Measurements from ENCODE around the gene RIN1. TPM values are rescaled to one million over a fixed set of nuclear protein-coding genes. Genes with fewer than 3 reads are reported as not detected.
A peak's percentile ranks its signal among the peaks of the same experiment; 100 is the strongest.

The RIN1 gene
- total and polyA plus RNA-seq, 7 experiments from 2014 or later: 1.4 to 22.9 (median 9.1) TPM

DNA sequence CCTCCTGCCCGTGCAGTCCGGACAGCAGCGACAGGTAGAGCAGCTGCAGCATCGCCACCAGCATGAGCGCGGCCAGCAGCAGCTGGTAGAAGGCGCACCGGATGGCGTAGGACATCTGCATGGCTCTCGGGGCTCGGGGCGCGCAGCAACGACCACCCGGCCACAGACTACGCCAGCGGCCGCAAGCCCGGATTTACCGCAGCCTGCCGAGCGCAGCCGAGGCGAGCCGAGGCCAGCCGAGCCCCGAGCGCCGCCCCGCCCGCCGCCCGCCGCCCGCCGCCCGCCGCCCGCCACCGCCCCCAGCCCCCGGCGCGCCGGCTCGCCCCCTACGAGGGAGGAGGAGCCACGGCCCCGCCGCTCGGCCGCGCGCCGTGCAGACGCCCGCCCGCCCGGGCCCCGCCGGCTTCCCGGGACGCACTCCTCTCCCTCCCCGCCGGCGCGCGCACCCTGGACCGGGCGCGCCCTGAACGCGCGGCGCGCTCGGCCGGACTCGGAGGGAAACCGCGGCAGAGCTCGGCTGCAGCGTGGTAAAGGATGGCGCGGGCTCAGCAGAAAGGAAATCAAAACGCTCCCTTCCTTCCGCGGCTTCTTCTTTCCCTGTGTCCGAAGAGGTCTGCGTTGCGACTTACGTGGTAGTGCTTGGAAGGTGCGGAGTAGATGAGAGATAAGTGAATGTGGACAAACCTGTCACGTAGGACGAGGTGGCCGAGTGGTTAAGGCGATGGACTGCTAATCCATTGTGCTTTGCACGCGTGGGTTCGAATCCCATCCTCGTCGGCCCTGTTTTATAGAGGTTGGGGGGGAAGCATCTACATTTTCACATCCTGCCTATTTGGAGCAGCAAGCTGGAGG is 11.4 kb upstream of the RIN1 start, which contains the start of gene B4GAT1:
Gene B4GAT1 (minus strand): TSS at position 205 of the 852 bp plus-strand sequence. CDS start 84 bp downstream, at position 121.
- ATAC-seq (peak; percentile 49), DNase-seq (peak; percentile 56 to 87 (median 84))
- peaks cover 22 to 66% (median 53%) of the 10 kb centered on the region in 7 donors for H3K4me1 Mint-ChIP-seq
- Histone ChIP-seq H3K36me3 (ENCODE audit: control insufficient read depth in 2 of 3, insufficient read depth in 3 of 3, low read length in 3 of 3) (peaks cover 0 to 11% (median 0%) of the 10 kb centered on the region in 3 experiments), H3K4me1 (ENCODE audit: control insufficient read depth in 2 of 2, insufficient read depth in 2 of 2, low read length in 2 of 2) (peaks cover 30 to 36% of the 10 kb centered on the region in 2 donors), H3K4me3 (ENCODE audit: low read length) (peak within 1 kb of the TSS; percentile 93), H3K27ac (ENCODE audit: low read depth, low read length) (peak within 1 kb of the TSS; percentile 92), H3K27me3 (ENCODE audit: control insufficient read depth in 2 of 2, insufficient read depth in 2 of 2, low read length in 2 of 2) (no peaks in the 10 kb centered on the region), H3K9me3 (ENCODE audit: control insufficient read depth in 2 of 3, low read length in 3 of 3) (no peaks in the 10 kb centered on the region)
- H3K27ac Mint-ChIP-seq: peak within 1 kb of the TSS; percentile 96 to 100 (median 99)
- peaks cover 0 to 10% (median 0%) of the 10 kb centered on the region in 11 donors for H3K9me3 Mint-ChIP-seq
- ChIA-PET POLR2A (interaction anchor here (0.6 to 7.8 kb wide), 14 partner anchors 12 to 59 kb away, joined by 3 to 68 read pairs (median 4); partner anchors contain the start of genes CD248, RIN1, SLC29A2 and YIF1A), CTCF (interaction anchor here (1.2 kb wide), 1 partner anchor 16 kb away, joined by 3 read pairs; no protein-coding TSS in a partner anchor)
- H3K27me3 Mint-ChIP-seq: peaks cover 0 to 4% (median 0%) of the 10 kb centered on the region in 5 donors
- peak within 1 kb of the TSS; percentile 93 to 98 (median 96) for H3K4me3 Mint-ChIP-seq
- H3K36me3 Mint-ChIP-seq: peaks cover 0 to 11% (median 6%) of the 10 kb centered on the region in 5 donors
- intact Hi-C loops (cut with micrococcal nuclease): loop anchor here (1.0 to 5.0 kb wide), 4 partner anchors 39 to 119 kb away; partner anchors contain the start of genes PELI3 (in 1 of the 2) and RAB1B (in 1 of the 2)

DNA sequence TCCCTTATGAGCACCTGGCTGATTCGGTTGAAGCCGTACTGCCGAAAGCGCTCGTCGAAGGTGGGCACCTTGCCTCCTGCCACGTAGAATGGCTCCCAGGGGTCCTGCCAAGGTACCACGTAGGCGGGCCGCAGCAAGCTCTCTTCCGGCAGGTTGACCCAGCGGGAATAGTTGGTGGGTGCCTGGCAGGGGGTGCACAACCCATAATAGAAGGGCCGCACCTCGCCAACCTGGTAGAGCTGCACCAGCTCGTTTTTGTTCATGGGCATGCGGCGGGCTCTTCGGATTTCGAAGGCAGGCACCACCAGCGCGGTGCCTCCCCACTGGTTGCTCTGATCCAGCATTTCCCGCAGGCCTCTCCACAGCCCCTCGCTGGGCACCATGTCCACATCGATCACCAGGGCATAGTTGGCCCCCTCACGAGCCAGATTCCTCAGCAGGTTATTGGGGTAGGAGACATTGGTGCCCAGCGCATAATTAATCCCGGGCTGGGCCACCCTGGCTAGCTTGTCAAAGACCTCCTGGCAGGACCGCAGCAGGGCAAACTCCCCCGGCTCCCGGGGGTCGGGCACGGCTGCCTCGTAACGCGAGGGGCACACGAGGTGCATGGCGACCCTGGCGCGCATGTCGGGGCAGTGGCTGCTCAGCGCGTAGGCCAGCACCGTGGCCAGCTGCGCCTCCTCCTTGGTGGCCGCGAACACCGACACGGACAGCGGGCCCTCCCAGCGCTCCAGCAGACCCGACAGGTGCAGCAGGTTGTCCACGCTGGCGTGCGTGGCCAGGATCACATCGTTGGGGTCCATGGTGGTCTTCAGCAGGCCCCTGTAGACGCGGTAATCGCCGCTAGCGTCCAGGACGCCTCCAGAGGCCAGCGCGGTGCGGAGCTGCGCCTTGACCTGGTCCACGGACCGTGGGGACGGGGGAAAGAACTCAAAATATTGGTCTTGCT is 10.5 kb upstream of the RIN1 start:
- DNase-seq (peak in 1 of 9 donors; percentile 37), ATAC-seq (no peak)
- peaks cover 0 to 17% (median 4%) of the 10 kb centered on the region in 3 experiments for H3K36me3 ChIP-seq (ENCODE audit: control insufficient read depth in 2 of 3, insufficient read depth in 3 of 3, low read length in 3 of 3)
- no peaks in the 10 kb centered on the region for H3K9me3 ChIP-seq (ENCODE audit: control insufficient read depth in 2 of 3, low read length in 3 of 3)
- H3K27ac ChIP-seq (ENCODE audit: low read depth, low read length): peak overlapping the region; percentile 92
- POLR2A ChIA-PET: interaction anchor here (0.5 to 7.8 kb wide), 13 partner anchors 11 to 1569 kb away, joined by 3 to 68 read pairs (median 4); partner anchors contain the start of genes CD248, RIN1, SLC29A2 and YIF1A
- H3K27ac Mint-ChIP-seq: peak overlapping the region; percentile 91 to 98 (median 96)
- H3K4me1 ChIP-seq (ENCODE audit: control insufficient read depth in 2 of 2, insufficient read depth in 2 of 2, low read length in 2 of 2): peaks cover 30 to 36% of the 10 kb centered on the region in 2 donors
- peaks cover 0 to 10% (median 0%) of the 10 kb centered on the region in 11 donors for H3K9me3 Mint-ChIP-seq
- CTCF ChIA-PET: interaction anchor here (3.2 to 5.7 kb wide), 2 partner anchors 35 to 40 kb away, joined by 14 to 40 read pairs; no protein-coding TSS in a partner anchor
- H3K36me3 Mint-ChIP-seq: peaks cover 3 to 14% (median 11%) of the 10 kb centered on the region in 5 donors
- H3K4me1 Mint-ChIP-seq: peaks cover 25 to 63% (median 55%) of the 10 kb centered on the region in 7 donors
- H3K4me3 ChIP-seq (ENCODE audit: low read length): peak overlapping the region; percentile 84
- intact Hi-C loops (cut with micrococcal nuclease): loop anchor here in 1 of 2 donors (5.0 kb wide), 2 partner anchors 41 to 79 kb away; partner anchors contain the start of gene RAB1B
- H3K27me3 ChIP-seq (ENCODE audit: control insufficient read depth in 2 of 2, insufficient read depth in 2 of 2, low read length in 2 of 2): no peaks in the 10 kb centered on the region
- H3K27me3 Mint-ChIP-seq: peaks cover 0 to 4% (median 0%) of the 10 kb centered on the region in 5 donors
- H3K4me3 Mint-ChIP-seq: peak overlapping the region; percentile 94 to 98 (median 96)

DNA sequence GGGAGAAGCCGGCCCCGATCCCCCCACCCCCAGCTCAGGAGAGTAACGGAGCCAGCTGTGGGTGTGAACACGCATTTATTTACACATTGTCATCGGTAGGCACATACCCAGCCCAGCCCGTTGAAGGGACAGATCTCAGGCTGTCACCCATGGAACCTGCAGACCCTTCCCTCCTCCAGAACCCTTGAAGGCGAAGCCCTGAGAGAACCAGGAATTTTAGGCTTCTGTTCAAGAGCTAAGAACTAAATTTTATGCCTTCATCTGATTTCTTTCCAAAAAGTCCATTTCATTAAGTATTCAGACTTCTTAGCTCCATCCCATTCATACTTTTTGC is 9.0 kb upstream of the RIN1 start:
- peak; percentile 24 for ATAC-seq
- peaks cover 0 to 4% (median 0%) of the 10 kb centered on the region in 5 donors for H3K27me3 Mint-ChIP-seq
- H3K4me1 ChIP-seq (ENCODE audit: control insufficient read depth in 2 of 2, insufficient read depth in 2 of 2, low read length in 2 of 2): peaks cover 30 to 36% of the 10 kb centered on the region in 2 donors

DNA sequence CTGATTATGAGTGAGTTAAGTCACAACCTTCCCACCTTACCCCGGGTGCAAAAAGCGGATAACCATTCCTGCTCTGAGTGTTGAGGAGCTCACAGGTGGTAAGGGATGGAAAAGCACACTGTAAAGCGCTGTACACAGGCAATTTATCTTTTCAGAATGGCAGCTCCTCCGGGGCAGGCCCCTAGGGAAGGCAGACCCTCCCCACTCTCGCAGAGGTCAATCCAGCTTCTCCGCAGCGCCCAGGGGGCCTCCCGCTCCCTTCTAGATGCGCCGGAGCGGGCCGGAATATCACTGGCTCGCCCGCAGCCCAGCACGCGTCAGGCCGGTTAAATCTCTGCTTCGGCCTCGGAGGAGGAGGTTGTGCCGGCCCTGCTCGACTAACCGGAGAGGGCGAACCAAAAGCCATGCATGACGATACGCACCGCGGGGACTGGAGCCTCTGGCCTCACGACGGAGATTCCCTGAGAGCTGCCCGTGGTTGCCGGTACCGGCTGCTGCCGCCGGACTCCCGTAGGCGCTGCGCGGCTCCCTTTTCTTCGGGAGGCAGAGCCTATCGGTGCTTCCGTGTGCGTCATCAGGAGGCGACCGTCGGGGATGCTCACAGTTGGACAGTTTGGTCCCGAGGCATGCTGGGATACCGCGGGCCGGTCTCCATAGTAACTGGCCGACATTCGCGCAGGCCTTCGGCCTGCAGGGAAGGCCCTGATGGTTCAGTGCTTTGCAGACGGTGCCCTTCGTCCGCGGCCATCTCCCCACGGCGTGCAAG is 8.5 kb upstream of the RIN1 start, which contains the start of gene BRMS1:
Gene BRMS1 (minus strand): TSS at position 555 of the 766 bp plus-strand sequence. CDS start 2,870 bp downstream, outside the sequence.
- peak within 1 kb of the TSS; percentile 73 for H3K4me3 ChIP-seq (ENCODE audit: low read length)
- ATAC-seq: peak; percentile 94
- H3K27ac ChIP-seq (ENCODE audit: low read depth, low read length): peak within 1 kb of the TSS; percentile 92
- Mint-ChIP-seq H3K4me1 (peaks cover 25 to 62% (median 52%) of the 10 kb centered on the region in 7 donors), H3K9me3 (peaks cover 0 to 10% (median 0%) of the 10 kb centered on the region in 11 donors), H3K27ac (peak within 1 kb of the TSS; percentile 91 to 98 (median 96)), H3K4me3 (peak within 1 kb of the TSS; percentile 94 to 98 (median 96)), H3K27me3 (peaks cover 0 to 4% (median 0%) of the 10 kb centered on the region in 5 donors), H3K36me3 (peaks cover 10 to 17% (median 16%) of the 10 kb centered on the region in 5 donors)
- ChIA-PET POLR2A (interaction anchor here (0.5 to 7.8 kb wide), 22 partner anchors 10 to 499 kb away, joined by 3 to 68 read pairs (median 4); partner anchors contain the start of genes CD248, RBM4B, RCE1 and RIN1), CTCF (interaction anchor here (0.5 to 5.7 kb wide), 8 partner anchors 10 to 94 kb away, joined by 3 to 40 read pairs (median 4); partner anchors contain the start of gene MRPL11)
- peaks cover 30 to 36% of the 10 kb centered on the region in 2 donors for H3K4me1 ChIP-seq (ENCODE audit: control insufficient read depth in 2 of 2, insufficient read depth in 2 of 2, low read length in 2 of 2)
- peaks cover 5 to 37% (median 10%) of the 10 kb centered on the region in 3 experiments for H3K36me3 ChIP-seq (ENCODE audit: control insufficient read depth in 2 of 3, insufficient read depth in 3 of 3, low read length in 3 of 3)
- DNase-seq: peak; percentile 85 to 98 (median 93)
- intact Hi-C loops (cut with micrococcal nuclease): loop anchor here (1.0 to 5.0 kb wide), 11 partner anchors 16 to 1222 kb away; partner anchors contain the start of genes RAB1B (in 2 of the 2), CD248 (in 1 of the 2), FAU (in 1 of the 2) and MRPL49 (in 1 of the 2)
- no peaks in the 10 kb centered on the region for H3K27me3 ChIP-seq (ENCODE audit: control insufficient read depth in 2 of 2, insufficient read depth in 2 of 2, low read length in 2 of 2)
- H3K9me3 ChIP-seq (ENCODE audit: control insufficient read depth in 2 of 3, low read length in 3 of 3): no peaks in the 10 kb centered on the region

More for the DNA sequence above, 9.0 kb upstream of the RIN1 start:
- ChIA-PET POLR2A (interaction anchor here (0.6 to 7.8 kb wide), 17 partner anchors 9 to 332 kb away, joined by 3 to 68 read pairs (median 4); partner anchors contain the start of genes CD248, RBM4B, RIN1 and SLC29A2), CTCF (interaction anchor here (0.8 to 5.7 kb wide), 6 partner anchors 27 to 93 kb away, joined by 3 to 40 read pairs (median 8); partner anchors contain the start of genes CD248 and MRPL11)
- Mint-ChIP-seq H3K9me3 (peaks cover 0 to 10% (median 0%) of the 10 kb centered on the region in 11 donors), H3K4me1 (peaks cover 25 to 62% (median 52%) of the 10 kb centered on the region in 7 donors), H3K36me3 (peaks cover 10 to 17% (median 14%) of the 10 kb centered on the region in 5 donors), H3K4me3 (peak overlapping the region; percentile 94 to 98 (median 96)), H3K27ac (peak overlapping the region; percentile 91 to 98 (median 96))
- peak overlapping the region; percentile 73 for H3K4me3 ChIP-seq (ENCODE audit: low read length)
- intact Hi-C loops (cut with micrococcal nuclease): loop anchor here (1.0 to 5.0 kb wide), 11 partner anchors 17 to 1223 kb away; partner anchors contain the start of genes RAB1B (in 2 of the 2), CD248 (in 1 of the 2), FAU (in 1 of the 2) and MRPL49 (in 1 of the 2)
- H3K9me3 ChIP-seq (ENCODE audit: control insufficient read depth in 2 of 3, low read length in 3 of 3): no peaks in the 10 kb centered on the region
- no peaks in the 10 kb centered on the region for H3K27me3 ChIP-seq (ENCODE audit: control insufficient read depth in 2 of 2, insufficient read depth in 2 of 2, low read length in 2 of 2)
- no peak for DNase-seq
- peaks cover 5 to 31% (median 10%) of the 10 kb centered on the region in 3 experiments for H3K36me3 ChIP-seq (ENCODE audit: control insufficient read depth in 2 of 3, insufficient read depth in 3 of 3, low read length in 3 of 3)
- H3K27ac ChIP-seq (ENCODE audit: low read depth, low read length): peak overlapping the region; percentile 92
